CD4-positive, alpha-beta T cell treated with Interleukin-4 for 4 hours (primary cell): ENCODE measurements around the gene SUSD2.
"Not testable (repeated sequence)": the region's sequence is repeated elsewhere in the genome, so short reads cannot be mapped to it uniquely, and the experiment has no call there.

ENCODE experiments used
- DNase-seq: peaks from one replicate; pipeline ENCODE4 v3.0.0-alpha.2; 2020

Gene SUSD2

GRCh38 chr22:24181088-24181995 lies at the start of gene SUSD2:
Gene SUSD2, plus strand, starts transcription at chr22:24181487. Its CDS starts 33 bp downstream, at chr22:24181520.
- no peak for DNase-seq

GRCh38 chr22:24133187-24133965 lies 47.9 kb upstream of the SUSD2 start:
- peak; percentile 29 for DNase-seq

GRCh38 chr22:24134090-24134846 lies 47.0 kb upstream of the SUSD2 start:
- peak; percentile 80 for DNase-seq

GRCh38 chr22:24136533-24136932 lies 44.8 kb upstream of the SUSD2 start:
- not testable (repeated sequence) for DNase-seq

- no peak for DNase-seq
These were observed 43.7 kb upstream of the SUSD2 start for GRCh38 chr22:24137595-24137994.

GRCh38 chr22:24138649-24139420 lies 42.5 kb upstream of the SUSD2 start:
- no peak for DNase-seq

- peak; percentile 20 for DNase-seq
These were observed 40.9 kb upstream of the SUSD2 start for GRCh38 chr22:24140357-24140756.

- peak; percentile 64 for DNase-seq
These were observed 39.7 kb upstream of the SUSD2 start for GRCh38 chr22:24141586-24141985.

- DNase-seq, result no peak
These were observed 39.0 kb upstream of the SUSD2 start for GRCh38 chr22:24142241-24142640.

GRCh38 chr22:24142831-24143230 lies 38.5 kb upstream of the SUSD2 start:
- no peak for DNase-seq

GRCh38 chr22:24144056-24144777 lies 37.1 kb upstream of the SUSD2 start:
- no peak for DNase-seq

GRCh38 chr22:24144778-24145085 lies 36.6 kb upstream of the SUSD2 start:
- DNase-seq, result no peak

GRCh38 chr22:24145446-24146193 lies 35.7 kb upstream of the SUSD2 start:
- no peak for DNase-seq

- no peak for DNase-seq
These were observed 35.1 kb upstream of the SUSD2 start for GRCh38 chr22:24146194-24146616.

- DNase-seq, result no peak
These were observed 34.4 kb upstream of the SUSD2 start for GRCh38 chr22:24146791-24147353.

GRCh38 chr22:24147666-24148065 lies 33.6 kb upstream of the SUSD2 start:
- no peak for DNase-seq

- DNase-seq, result no peak
These were observed 32.8 kb upstream of the SUSD2 start for GRCh38 chr22:24148266-24149197.

- DNase-seq, result no peak
These were observed 32.1 kb upstream of the SUSD2 start for GRCh38 chr22:24149198-24149590.

- peak; percentile 55 for DNase-seq
These were observed 27.9 kb upstream of the SUSD2 start for GRCh38 chr22:24153353-24153752.
